Left ventricle myocardium inferior (tissue), 1 donor: ENCODE measurements around the gene FTSJ1. TPM values are rescaled to one million over a fixed set of nuclear protein-coding genes. Genes with fewer than 3 reads are reported as not detected.

ENCODE experiments used
- DNase-seq: peaks from one replicate; pipeline ENCODE4 v3.0.0-alpha.2; 2020
- H3K27ac ChIP-seq: fragments of 200-600 bp; replicated peaks from 2 replicates; pipeline ENCODE4 v1.8.0; 2021
- H3K27me3 ChIP-seq: fragments of 200-600 bp; 2 replicates; pipeline ENCODE4 v1.8.0; 2021; ENCODE audit warnings: low read depth
- H3K36me3 ChIP-seq: fragments of 200-600 bp; 2 replicates; pipeline ENCODE4 v1.8.0; 2021
- H3K4me1 ChIP-seq: fragments of 200-600 bp; 2 replicates; pipeline ENCODE4 v1.8.0; 2021
- H3K4me3 ChIP-seq: fragments of 200-600 bp; 2 replicates; pipeline ENCODE4 v1.8.0; 2021; ENCODE audit warnings: mild to moderate bottlenecking, moderate library complexity
- H3K9me3 ChIP-seq: fragments of 200-600 bp; replicated peaks from 2 replicates; pipeline ENCODE4 v1.8.0; 2021
- intact Hi-C: fragments of 100-400 bp; cut with micrococcal nuclease; formaldehyde crosslinking; loops from one replicate; pipeline ENCODE4 v1.11.0; 2022
- total RNA-seq: library from RNA; stranded (reverse); fragmentation: NEBNext Ultra II Directional; extraction: Animal tissue kit (Norgen Biotek cat#: 25700); gene quantifications from one replicate; pipeline ENCODE4 v1.2.1, GENCODE V29; 2021
- TF ChIP-seq, protein P1 (sequence below): fragments of 200-600 bp; IDR thresholded peaks from 2 replicates; pipeline ENCODE4 v1.8.0; 2021; ENCODE audit warnings: antibody characterized with exemption, mild to moderate bottlenecking, borderline replicate concordance
- donor health status: DM: no; HTN: yes; CAD: no; lungs with severe emphysema.

FTSJ1 gene
- total RNA-seq, 1 donor from 2014 or later, result 15.3 TPM

- peak overlapping the region; percentile 81 for H3K4me3 ChIP-seq
- peaks cover 3% of the 10 kb centered on the region for H3K36me3 ChIP-seq
- TF ChIP-seq, protein P1, sequence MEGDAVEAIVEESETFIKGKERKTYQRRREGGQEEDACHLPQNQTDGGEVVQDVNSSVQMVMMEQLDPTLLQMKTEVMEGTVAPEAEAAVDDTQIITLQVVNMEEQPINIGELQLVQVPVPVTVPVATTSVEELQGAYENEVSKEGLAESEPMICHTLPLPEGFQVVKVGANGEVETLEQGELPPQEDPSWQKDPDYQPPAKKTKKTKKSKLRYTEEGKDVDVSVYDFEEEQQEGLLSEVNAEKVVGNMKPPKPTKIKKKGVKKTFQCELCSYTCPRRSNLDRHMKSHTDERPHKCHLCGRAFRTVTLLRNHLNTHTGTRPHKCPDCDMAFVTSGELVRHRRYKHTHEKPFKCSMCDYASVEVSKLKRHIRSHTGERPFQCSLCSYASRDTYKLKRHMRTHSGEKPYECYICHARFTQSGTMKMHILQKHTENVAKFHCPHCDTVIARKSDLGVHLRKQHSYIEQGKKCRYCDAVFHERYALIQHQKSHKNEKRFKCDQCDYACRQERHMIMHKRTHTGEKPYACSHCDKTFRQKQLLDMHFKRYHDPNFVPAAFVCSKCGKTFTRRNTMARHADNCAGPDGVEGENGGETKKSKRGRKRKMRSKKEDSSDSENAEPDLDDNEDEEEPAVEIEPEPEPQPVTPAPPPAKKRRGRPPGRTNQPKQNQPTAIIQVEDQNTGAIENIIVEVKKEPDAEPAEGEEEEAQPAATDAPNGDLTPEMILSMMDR, result no peak
- intact Hi-C loops, result loop anchor here (5.0 kb wide), 1 partner anchor 427 kb away; no protein-coding TSS in a partner anchor
- H3K27ac ChIP-seq, result no peak overlapping the region
- no peaks in the 10 kb centered on the region for H3K27me3 ChIP-seq
- H3K4me1 ChIP-seq, result peaks cover 7% of the 10 kb centered on the region
- DNase-seq, result no peak
- H3K9me3 ChIP-seq, result no peaks in the 10 kb centered on the region
Measured at GRCh38 chrX:48509619-48510018, 33.6 kb downstream of the FTSJ1 start.

DNA sequence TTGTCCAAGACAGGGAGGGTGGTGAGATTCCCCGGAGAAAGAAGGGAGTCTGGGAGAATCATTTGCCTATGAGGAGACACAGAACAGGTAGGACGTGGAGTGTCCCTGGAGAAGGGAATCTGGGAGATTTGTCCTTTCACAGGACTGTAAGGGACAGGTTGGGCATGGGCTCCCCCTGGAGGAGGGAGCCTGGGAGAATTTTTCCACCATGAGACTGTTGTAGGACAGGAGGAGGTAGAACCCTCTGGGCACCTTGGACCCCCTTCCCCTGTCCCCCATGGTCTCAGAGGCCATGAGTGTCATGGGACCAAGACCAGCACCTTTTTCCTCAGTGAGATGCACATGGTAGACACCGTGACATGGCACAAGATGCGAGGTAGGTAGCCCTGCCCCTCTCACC is 35.6 kb downstream of the FTSJ1 start:
- intact Hi-C loops, result loop anchor here (5.0 kb wide), 1 partner anchor 429 kb away; no protein-coding TSS in a partner anchor
- H3K4me3 ChIP-seq, result no peak overlapping the region
- peaks cover 7% of the 10 kb centered on the region for H3K4me1 ChIP-seq
- TF ChIP-seq, protein P1, result peak; percentile 36
- peaks cover 7% of the 10 kb centered on the region for H3K36me3 ChIP-seq
- no peaks in the 10 kb centered on the region for H3K9me3 ChIP-seq
- no peak overlapping the region for H3K27ac ChIP-seq
- DNase-seq, result no peak
- H3K27me3 ChIP-seq, result no peaks in the 10 kb centered on the region

DNA sequence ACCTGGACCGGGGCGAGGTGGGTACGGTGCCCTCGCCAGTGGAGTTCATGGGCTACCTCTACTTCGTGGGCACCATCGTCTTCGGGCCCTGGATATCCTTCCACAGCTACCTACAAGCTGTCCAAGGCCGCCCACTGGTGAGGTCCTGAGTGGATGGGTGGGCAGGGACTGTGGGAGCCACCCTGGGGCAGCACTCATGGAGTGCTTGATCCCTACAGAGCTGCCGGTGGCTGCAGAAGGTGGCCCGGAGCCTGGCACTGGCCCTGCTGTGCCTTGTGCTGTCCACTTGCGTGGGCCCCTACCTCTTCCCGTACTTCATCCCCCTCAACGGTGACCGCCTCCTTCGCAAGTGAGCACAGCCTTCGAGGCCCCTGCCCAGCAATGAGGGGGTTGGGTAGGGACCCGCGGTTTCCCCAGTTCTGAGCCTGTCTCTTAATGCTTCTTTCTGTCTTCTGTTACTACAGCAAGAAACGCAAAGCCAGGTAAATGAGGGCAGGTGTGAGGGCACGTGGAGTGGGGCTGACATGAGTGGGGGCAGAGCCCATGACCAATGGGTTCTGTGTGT is 36.5 kb downstream of the FTSJ1 start:
- Histone ChIP-seq H3K4me3 (no peak overlapping the region), H3K4me1 (peaks cover 7% of the 10 kb centered on the region), H3K36me3 (peaks cover 7% of the 10 kb centered on the region), H3K27ac (no peak overlapping the region), H3K27me3 (no peaks in the 10 kb centered on the region), H3K9me3 (no peaks in the 10 kb centered on the region)
- DNase-seq, result no peak
- TF ChIP-seq, protein P1, result no peak
- intact Hi-C loops, result loop anchor here (5.0 kb wide), 1 partner anchor 430 kb away; no protein-coding TSS in a partner anchor

DNA sequence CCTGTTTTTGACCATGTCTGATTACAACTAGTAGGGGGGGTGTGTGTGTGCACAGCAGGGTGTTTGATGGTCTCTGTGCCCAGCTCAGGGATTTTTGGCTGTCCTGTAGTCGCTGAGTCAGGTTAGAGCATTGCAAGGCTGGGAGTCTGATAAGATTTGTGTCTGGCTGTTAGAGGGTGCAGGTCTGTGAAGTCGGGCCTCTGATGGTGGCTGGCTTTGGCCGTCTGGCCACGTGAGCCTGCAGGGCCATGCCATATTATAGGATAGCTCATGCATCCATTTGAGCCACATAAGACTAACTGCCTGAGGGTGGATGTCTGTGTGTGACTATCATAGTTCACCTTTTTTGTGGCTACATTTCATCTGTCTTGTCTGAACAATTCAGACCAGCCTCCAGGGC is 37.7 kb downstream of the FTSJ1 start:
- Histone ChIP-seq H3K27me3 (no peaks in the 10 kb centered on the region), H3K36me3 (peaks cover 7% of the 10 kb centered on the region), H3K4me3 (no peak overlapping the region), H3K4me1 (peaks cover 7% of the 10 kb centered on the region), H3K9me3 (no peaks in the 10 kb centered on the region), H3K27ac (no peak overlapping the region)
- no peak for DNase-seq
- TF ChIP-seq, protein P1, result no peak
- intact Hi-C loops, result loop anchor here (5.0 kb wide), 1 partner anchor 431 kb away; no protein-coding TSS in a partner anchor

DNA sequence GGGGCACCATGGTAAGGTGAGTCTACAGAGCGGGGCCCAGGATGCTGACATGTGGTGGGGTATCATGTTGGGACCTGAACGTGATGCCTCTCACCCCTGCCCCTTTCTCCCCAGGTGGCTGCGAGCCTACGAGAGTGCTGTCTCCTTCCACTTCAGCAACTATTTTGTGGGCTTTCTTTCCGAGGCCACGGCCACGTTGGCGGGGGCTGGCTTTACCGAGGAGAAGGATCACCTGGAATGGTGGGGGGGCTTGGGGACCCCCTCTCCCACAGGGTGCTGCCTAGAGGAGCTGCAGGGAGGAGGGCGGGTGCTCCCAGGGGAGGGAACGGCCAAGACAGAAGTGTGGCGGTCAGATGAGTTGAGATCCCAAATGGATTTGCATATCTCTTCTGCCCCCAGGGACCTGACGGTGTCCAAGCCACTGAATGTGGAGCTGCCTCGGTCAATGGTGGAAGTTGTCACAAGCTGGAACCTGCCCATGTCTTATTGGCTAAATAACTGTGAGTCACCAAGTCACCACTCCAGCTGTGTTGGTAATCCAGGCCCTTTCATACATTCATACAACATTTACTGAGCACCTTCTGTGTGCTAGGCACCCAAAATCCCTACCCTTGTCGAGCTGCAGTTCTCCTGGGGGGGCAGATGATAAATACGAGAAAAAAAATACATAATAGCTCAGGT is 38.3 kb downstream of the FTSJ1 start:
- H3K4me3 ChIP-seq, result no peak overlapping the region
- H3K27ac ChIP-seq, result no peak overlapping the region
- intact Hi-C loops, result loop anchor here (5.0 kb wide), 1 partner anchor 432 kb away; no protein-coding TSS in a partner anchor
- no peaks in the 10 kb centered on the region for H3K9me3 ChIP-seq
- peaks cover 7% of the 10 kb centered on the region for H3K36me3 ChIP-seq
- no peak for DNase-seq
- TF ChIP-seq, protein P1, result no peak
- H3K4me1 ChIP-seq, result peaks cover 7% of the 10 kb centered on the region
- no peaks in the 10 kb centered on the region for H3K27me3 ChIP-seq
